HG03442 (cell line): Measurements from ENCODE around the gene FAM193A.
"Not testable (repeated sequence)": the region's sequence is repeated elsewhere in the genome, so short reads cannot be mapped to it uniquely, and the experiment has no call there.

Source experiments
- ATAC-seq: cut with Tn5 transposase; IDR thresholded peaks from one replicate; pipeline ENCODE4 v1.9.1; 2021; ENCODE audit warnings: mild to moderate bottlenecking, moderate library complexity; ENCODE audit not compliant: unreplicated experiment

Gene FAM193A

DNA sequence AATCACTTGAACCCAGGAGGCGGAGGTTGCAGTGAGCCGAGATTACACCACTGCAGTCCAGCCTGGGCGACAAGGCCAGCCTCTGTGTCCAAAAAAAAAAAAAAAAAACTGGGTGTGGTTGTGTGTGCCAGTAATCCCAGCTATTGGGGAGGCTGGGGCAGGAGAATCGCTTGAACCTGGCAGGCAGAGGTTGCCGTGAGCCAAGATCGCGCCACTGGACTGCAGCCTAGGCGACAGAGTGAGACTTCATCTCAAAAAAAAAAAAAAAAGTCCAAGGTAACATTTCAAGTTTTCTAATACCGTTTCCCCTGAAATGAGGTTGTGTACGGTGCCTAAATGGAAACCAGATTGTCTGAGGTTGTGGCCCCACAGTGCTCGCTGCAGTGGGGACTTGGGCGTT lies 35.6 kb downstream of the FAM193A start:
- no peak for ATAC-seq

DNA sequence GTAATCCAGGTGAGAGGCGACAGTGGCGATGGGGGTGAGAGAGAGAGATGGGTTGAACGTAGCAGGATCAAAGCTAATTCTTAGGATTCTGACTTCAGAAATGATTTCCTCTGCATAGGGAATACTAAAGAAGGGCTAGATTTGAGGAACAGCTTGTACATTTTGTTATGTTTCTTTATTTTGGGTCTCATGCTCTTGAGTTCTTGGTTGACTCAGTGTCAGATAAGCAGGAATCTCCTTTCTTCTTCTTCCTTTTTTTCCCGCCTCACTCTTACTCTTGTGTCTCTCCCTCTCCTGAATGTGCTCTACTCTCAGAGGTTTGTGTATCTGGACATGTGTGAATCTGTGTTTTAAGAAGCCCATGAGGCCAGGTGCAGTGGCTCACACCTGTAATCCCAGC lies 36.4 kb downstream of the FAM193A start:
- ATAC-seq: no peak

DNA sequence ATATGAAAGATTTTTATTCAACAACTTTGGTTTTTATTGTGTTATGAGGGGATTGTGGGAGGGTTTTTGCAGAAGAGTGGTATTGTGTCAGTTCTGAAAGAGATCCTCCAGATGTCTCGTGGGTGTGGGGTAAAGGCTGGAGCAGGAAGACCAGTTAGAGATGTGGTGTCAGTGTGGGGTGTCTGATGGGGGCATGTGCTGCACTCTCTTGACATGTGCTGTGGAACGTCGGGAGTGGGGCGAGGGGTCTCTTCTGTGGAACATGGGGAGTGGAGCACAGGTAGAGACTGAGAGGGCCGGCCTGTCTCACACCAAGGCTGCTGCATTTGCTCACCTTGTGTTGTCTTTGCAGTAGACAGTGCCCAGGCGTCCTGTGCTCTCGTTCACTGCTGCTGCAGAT lies 37.6 kb downstream of the FAM193A start:
- no peak for ATAC-seq

DNA sequence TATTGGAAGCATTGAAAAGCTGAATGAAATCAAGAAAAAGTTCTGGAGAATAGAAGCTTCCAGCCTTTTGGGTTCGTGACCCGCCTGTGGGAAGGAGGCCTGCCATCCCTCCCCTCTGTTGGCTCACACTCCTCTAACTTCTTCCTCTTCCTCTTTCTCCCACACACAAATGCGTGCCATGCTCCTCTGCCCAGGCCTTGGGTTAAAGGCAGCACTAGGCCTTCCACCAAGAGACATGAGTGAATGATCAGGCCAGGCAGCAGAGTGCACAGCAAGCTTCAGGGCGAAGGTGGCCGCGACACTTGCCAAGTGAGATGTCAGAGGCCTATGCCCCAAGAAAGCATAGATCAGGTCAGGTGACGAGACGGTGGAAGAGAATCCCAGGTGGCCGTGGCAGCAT lies 38.4 kb downstream of the FAM193A start:
- ATAC-seq: no peak

DNA sequence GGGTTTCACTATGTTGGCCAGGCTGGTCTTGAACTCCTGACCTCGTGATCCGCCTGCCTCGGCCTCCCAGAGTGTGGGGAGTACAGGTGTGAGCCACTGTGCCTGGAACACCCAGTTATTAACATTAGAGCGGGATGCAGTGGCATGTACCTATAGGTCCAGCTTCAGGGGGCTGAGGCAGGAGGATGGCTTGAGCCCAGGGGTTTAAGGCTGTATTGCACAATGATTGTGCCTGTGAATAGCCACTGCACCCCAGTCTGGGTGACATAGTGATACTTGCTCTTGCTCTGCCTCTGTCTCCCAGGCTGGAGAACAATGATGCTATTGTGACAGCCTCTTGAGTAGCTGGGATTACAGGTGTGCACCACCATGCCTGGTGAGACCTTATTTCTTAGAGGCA lies 39.8 kb downstream of the FAM193A start:
- no peak for ATAC-seq

DNA sequence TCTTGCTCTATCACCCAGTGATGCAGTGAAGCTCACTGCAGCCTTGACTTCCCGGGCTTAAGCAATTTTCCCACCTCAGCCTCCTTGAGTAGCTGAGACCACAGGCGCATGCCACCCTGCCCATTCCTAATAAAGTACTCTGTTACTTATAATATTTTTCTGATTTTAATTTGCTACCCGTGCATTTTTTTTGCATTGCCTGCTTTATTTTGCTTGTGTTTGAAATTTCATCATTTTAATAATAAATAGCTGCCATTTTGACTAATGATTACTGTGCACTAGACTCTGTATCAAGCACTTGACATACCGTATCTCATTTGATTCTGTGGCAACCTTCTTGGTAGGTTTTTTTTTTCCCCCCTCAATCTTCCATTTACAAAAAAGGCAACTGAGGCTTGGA lies 41.7 kb downstream of the FAM193A start:
- no peak for ATAC-seq

DNA sequence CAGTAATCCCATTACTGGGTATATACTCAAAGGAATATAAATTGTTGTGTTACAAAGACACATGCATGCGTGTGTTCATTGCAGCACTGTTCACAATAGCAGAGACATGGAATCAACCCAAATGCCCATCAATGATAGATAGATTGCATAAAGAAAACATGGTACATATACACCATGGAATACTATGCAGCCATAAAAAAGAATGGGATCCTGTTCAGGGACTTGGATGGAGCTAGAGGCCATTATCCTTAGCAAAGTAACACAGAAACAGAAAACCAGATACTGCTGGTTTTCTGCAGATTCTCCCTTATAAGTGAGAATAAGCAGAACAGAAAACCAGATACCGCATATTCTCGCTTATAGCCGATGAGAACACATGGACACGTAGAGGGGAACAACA lies 43.5 kb downstream of the FAM193A start:
- ATAC-seq: no peak

DNA sequence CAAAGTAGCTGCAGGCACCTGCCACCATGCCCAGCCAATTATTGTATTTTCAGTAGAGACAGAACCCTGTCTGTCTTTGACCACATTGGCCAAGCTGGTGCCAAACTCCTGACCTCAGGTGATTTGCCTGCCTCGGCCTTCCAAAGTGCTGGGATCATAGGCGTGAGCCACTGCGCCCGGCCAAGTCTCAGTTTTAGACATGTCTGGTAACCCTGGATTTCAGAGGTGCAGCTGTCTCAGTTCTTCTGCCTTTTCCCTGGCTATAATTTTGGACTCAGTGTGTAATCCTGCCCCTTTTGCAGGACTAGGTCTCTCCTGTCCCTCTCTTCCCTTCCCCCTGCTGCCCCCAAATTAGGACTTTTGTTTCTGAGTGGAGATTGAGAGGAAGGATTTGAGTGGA lies 46.6 kb downstream of the FAM193A start:
- no peak for ATAC-seq

DNA sequence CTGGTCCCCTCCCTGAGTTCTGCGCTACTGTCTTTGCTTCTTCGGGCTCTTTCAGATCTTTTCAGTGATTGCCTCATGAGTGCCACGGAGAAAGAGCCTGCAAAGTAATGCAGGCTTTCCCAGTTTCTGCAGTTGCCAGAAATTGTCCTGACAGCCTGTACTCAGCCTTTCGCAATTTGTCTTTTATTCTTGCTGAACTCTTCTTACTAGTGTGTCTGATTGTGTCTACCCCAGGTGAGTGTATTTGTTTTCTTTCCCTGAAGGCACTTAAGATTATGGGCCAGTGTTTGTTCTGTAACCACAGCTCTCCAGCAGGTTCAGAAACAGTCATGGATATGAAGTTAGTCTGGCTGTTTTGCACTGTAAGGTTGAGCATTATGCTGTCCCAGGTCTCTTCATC lies 47.1 kb downstream of the FAM193A start:
- no peak for ATAC-seq

DNA sequence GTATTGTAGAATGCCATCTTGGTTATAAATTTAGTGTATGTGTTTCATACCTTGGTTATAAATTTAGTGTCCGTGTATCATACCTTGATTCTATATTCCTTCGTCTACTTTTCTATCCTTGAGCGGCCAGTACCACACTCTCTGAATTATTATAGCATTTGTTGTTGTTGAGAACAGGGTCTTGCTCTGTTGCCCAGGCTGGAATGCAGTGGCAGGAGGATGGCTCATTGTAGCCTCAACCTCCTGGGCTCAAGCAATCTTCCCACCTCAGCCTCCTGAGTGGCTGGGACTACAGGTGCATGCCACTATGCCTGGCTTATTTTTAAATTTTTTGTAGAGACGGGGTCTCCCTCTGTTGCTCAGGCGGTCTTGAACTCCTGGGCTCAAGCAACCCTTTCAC lies 50.1 kb downstream of the FAM193A start:
- no peak for ATAC-seq

DNA sequence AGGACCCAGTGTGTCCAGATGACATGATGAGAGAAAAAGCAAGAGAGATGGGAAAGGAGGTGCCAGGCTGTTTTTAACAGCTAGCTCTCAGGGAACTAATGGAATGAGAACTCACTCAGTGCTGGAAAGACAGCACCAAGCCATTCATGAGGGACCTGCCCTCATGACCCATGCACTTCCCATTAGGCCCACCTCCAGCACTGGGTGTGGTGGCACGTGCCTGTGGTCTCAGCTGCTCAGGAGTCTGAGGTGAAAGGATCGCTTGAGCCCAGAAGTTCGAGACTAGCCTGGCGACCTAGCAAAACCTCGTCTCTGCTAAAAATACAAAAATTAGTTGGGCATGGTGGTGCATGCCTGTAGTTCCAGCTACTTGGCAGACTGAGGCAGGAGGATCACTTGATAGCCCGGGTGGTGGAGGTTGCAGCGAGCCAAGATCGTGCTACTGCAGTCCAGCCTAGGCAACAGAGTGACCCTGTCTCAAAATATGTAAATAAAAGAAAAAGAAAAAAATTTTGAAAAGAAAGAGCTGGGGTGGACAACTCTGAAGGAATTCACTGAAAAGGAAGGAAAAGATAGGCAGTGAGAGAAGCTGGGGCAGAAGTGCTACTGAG lies 50.9 kb downstream of the FAM193A start:
- no peak for ATAC-seq

DNA sequence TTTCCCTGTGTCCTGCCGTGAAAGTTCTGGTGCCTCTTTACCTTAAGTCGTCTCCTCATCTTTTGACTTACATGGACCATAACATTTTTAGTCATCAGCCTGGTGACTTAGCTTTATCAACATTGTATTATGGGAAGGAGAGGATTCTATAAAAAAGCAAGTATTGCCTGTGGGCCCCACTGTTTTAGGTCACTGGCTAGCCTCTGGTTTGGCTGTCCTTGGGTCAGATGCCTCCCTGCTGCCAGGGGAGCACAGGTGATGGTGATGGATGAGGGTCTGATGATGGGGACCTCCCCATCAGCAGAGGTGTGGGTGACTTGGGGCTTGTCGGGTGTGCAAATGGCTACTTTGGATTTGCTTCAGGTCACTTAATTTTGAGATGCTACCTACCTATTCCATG lies 51.8 kb downstream of the FAM193A start:
- no peak for ATAC-seq

DNA sequence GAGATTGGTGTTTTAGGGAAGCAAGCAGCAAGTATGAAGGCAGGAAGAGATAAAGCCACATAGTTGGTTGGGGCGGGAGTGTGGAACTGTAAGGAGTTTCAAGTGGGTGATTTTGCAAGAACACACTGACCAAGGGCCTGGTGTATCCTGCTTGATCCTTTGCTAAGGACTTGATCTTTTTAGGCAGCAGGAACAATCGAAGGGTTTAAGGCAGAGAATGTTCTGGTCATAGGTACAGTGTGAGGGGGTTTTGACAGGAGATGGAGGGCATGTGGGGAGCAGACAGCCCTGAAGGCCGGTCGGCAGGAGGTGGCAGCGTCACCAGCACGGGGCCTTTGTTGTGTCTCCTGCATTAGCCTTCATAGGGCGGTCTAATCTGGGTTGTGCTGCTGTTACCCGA lies 54.7 kb downstream of the FAM193A start:
- no peak for ATAC-seq

DNA sequence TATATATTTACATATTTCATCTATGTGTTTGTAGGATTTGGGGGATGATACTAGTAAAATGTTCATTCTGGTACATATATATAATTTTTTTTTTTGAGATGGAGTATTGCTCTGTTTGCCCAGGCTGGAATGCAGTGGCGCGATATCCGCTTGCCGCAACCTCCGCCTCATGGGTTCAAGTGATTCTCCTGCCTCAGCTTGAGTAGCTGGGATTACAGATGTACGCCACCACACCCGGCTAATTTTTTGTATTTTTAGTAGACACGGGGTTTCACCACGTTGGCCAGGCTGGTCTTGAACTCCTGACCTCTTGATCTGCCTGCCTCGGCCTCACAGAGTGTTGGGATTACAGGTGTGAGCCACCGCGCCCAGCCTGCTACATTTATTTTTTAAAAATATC lies 55.6 kb downstream of the FAM193A start:
- not testable (repeated sequence) for ATAC-seq

DNA sequence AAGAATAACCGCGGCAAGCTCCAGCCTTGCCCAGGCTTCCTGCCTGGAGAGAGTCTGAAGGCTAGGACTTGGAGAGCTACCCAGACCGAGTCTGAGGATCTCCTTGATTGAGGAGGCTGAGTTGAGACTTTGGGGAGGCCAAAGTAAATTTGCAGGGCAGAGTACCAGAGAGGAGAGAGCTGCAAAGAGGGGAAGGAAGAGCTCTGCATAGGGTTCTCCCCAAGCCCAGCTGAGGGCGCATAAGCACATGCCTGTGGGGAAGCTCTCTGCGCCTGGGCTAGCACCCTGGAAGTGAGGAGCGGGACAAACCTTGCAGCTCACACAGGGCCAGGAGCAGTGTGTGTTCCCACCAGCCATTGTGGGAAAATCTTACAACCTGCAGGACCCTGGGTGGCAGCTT lies 56.1 kb downstream of the FAM193A start:
- ATAC-seq: no peak

DNA sequence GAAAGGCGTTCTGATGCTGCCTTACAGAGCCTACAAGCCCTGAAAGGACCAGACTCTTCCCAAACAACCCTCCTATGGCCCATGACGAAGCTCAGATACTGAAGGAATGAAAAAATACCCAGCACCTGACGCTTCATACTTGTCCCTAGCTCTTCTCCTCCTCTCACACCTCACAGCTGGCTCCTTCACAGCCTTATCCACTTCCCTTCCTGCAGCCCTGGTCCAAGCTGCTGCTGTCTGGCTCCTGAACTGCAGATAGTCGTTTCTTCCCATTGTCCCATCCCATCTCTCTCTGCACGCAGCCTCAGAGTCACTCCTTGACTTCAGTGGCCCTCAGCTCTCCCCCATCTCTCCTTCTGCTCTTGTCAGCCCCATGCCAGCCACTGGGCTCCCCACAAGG lies 56.6 kb downstream of the FAM193A start:
- no peak for ATAC-seq

DNA sequence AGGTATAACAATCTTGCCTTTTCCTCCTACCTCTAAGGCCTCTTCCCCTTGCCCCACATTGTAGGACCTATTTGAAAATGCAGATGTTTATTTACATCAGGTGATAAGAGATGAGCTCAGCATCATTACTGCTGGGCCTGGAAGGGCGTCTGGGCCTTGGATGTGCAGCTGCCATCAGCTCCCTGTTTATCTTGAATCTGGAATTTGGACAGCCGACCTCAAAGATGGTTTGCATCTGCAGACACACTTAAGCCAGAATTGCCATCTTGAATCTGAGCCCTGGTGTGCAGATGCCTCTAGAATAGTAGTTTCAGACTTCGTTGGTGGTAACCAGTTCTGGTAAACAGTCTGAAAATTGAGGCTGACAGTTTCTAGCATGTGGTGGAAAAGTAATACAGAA lies 59.0 kb downstream of the FAM193A start:
- ATAC-seq: no peak

DNA sequence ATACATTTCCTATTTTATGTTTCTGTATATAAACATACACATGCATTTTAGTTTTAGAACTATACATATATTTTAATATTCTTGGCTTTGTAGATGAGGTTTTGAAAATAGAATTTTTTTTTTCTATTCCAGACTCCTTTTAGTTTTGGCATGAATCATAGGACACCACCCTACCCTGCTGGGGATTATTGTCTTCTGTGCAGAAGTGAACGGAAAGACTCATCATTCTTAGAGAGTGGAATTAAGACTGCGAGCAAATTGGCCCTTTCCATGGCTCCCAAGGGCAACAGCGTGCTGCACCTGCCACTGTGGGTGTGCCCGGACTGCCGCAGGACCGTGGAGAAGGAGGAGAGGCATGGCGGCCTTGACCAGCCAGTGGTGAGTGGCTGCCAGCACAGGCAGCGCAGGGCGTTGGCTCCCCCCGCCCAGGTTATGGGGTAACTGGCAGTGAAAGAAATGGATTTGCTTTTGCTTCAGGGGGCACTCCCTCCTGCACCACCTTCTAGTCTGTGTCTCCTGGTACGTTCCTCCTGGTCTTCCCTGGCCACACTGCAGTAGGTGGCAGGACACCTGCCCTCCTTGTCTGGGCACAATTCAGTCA lies 59.6 kb downstream of the FAM193A start:
- ATAC-seq: no peak

DNA sequence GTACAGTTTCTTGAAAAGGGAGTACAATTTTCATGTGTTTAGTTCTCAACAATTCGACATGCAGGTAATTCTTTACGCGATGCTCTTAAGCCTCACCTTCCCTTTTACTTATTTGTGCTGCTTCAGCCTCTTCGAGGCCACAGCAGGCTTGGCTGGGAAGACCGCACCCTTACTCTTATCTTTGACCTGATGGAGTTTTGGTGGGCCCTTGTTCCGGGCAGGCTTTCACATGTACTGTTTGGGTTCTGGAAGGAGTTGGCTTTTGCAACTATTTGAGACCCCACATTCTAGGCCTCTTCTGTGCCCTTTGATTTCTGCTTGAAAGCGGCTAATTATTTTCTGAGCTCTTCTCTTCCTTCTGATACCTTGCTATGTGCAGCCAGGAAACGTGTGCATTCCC lies 60.2 kb downstream of the FAM193A start:
- no peak for ATAC-seq

DNA sequence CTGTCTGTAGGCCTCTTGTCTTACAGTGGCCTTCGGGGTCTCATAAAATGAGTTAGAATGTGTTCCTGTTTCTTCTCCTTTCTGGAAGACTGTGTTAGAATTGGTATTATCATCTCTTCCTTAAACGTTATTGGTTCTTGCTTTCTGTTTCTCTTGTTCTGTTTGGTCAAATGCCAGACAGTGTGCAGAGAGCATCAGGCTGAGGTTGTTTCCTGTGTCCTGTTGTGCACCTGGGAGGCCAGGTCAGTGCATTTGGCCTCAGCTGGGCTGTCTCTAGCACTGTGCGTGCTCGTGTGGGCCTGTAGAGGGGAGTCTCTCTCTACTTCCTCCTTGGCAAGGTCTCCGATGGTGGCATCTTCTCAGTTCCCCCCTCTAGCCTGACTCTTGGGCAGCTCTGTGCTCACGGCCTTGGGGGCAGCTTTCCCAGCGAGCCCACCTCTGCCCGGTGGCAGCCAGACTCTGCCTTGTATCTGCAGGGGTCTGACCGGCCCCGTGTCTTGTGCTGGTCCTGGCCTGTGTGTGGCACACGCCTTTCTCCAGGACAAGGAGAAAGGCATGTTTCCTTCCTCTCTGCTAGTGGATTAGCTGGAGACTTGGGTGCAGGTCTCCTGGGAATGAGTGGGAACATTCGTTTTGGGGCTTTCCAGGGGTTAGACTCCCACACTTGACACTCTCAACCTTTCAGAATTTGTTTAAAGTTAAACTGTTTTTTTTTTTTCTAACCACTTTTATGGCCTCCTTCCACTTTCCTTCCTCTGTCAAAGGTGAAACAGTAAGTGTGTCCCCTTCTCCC lies 62.3 kb downstream of the FAM193A start:
- peak; percentile 75 for ATAC-seq

DNA sequence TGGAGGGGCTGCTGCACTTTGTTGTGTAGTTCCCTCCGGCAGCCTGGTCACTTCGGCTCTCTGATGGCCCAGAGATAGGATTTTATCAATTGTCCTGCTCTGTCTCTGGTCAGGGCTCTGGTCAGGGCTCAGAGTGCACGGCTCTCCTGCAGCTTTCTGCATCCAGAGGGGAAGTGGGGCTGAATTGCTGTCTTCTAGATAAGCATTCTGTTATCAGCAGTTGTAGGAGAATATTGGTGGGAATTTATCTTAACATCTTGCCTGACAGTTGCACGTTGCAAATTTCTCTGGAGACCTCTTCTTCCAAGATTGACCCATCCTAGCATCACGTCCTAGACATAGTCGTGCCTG lies 62.8 kb downstream of the FAM193A start:
- no peak for ATAC-seq

DNA sequence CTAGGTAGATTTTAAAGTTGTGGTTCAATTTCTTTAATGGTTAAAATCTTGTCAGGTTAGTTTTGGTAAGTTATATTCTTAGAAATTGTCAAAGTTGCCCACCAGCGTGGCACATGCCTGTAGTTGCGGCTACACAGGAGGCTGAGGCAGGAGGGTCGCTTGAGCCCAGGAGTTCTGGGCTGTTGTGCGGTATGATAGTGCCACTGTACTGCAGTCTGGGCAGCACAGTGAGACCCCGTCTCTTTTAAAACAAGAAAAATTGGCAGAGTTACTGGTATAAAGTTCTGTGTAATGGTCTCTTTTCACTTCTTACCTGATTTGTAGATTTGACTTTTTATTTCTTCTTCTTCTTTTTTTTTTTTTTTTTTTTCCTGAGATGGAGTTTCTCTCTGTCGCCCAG lies 64.4 kb downstream of the FAM193A start:
- no peak for ATAC-seq

DNA sequence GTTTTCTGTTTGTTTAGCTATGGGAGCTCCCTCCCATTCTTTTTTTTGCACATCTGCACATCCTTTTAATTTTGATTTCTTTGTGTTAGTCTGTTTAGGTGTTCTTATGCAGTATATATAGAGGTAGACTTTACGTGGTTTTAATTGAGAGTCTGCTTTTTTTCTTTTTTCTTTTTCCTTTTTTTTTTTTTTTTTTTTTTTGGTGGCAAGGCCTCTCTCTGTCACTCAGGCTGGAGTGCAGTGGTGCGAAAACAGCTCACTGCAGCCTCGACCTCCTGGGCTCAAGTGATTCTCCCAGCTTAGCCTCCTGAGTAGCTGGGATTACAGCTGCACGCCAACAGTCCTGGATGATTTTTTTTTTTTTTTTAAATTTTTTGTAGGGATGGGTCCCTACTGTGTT lies 68.2 kb downstream of the FAM193A start:
- ATAC-seq: no peak
